Psoas muscle (tissue), 8 donors: Measurements from ENCODE around the gene AOC3. TPM values are rescaled to one million over a fixed set of nuclear protein-coding genes. Genes with fewer than 3 reads are reported as not detected.

Experiments
- ATAC-seq, 4 donors: fragments of 200-7000 bp; cut with Tn5 transposase; one replicate each; pipeline ENCODE4 v1.9.1; 2020; ENCODE audit warnings: moderate library complexity in 3 of 4, mild to moderate bottlenecking in 2 of 4
- DNase-seq, 2 donors: peaks; one replicate each; pipeline ENCODE4 v3.0.0-alpha.2; 2020
- H3K27ac ChIP-seq: fragments of 200-600 bp; one replicate; pipeline ENCODE4 v1.8.0; 2022
- H3K27me3 ChIP-seq, 3 donors: fragments of 200-600 bp in 1 of 3; one replicate each; pipeline versions ENCODE4 v1.6.1 to v1.8.0; 2013 to 2022; ENCODE audit warnings: low read length in 2 of 3, mild to moderate bottlenecking in 2 of 3, moderate library complexity in 1 of 3; ENCODE audit not compliant: insufficient read depth in 3 of 3
- H3K36me3 ChIP-seq, 2 donors: fragments of 200-600 bp in 1 of 2; one replicate each; pipeline versions ENCODE4 v1.6.1 to v1.8.0; 2013 to 2022; ENCODE audit warnings: low read depth in 1 of 2, mild to moderate bottlenecking in 1 of 2, moderate library complexity in 1 of 2; ENCODE audit not compliant: insufficient read depth in 1 of 2
- H3K4me1 ChIP-seq: fragments of 200-600 bp; one replicate; pipeline ENCODE4 v1.8.0; 2022
- H3K4me3 ChIP-seq: fragments of 200-600 bp; one replicate; pipeline ENCODE4 v1.8.0; 2022; ENCODE audit warnings: mild to moderate bottlenecking
- H3K9me3 ChIP-seq: fragments of 200-600 bp; one replicate; pipeline ENCODE4 v1.8.0; 2022
- WGBS, 3 donors: extraction: QIAGEN DNeasy Blood & Tissue Kit; methylation state at CpG; one replicate each; pipeline versions ENCODE4 v1.1.6 to v1.1.7; 2013; 5-methylcytosine and 5-hydroxymethylcytosine counted together
- intact Hi-C, 2 donors: fragments of 100-400 bp; cut with DNase I; formaldehyde crosslinking; loops; one replicate each; pipeline versions ENCODE4 v1.11.0 to v1.14.2; 2022
- polyA plus RNA-seq, 3 donors: library from polyadenylated mRNA; stranded (reverse); fragments of 200-250 nt; gene quantifications; one replicate each; pipeline ENCODE4 v1.2.3, GENCODE V29; 2013
- total RNA-seq, 4 donors: library from RNA; stranded (reverse); fragmentation: NEBNext Ultra II Directional in 2 of 4; extraction: Animal tissue kit (Norgen Biotek cat#: 25700) in 2 of 4; gene quantifications; one replicate each; pipeline versions ENCODE4 v1.2.1 to v1.2.4, GENCODE V29; 2021 to 2023
- TF ChIP-seq, protein P1 (sequence below): fragments of 200-600 bp; IDR thresholded peaks from one replicate; pipeline ENCODE4 v1.8.0; 2022; ENCODE audit warnings: antibody characterized with exemption
- donor health status: healthy with polysubstance abuse.
- donor health status: DM: no; HTN: no; CAD: no; lungs with moderate emphysema.
- donor health status: Bipolar disorder and iron deficiency.
- donor health status: healthy.
- donor health status: DM: yes; HTN: yes; CAD: no.
- donor health status: DM: no; HTN: no; CAD: no.
- donor health status: DM: no; HTN: no; CAD: no.
- donor health status: DM: yes; HTN: yes; CAD: no.

Gene AOC3
- total and polyA plus RNA-seq, 7 donors = 5.8 to 11.8 (median 8.4) TPM

DNA sequence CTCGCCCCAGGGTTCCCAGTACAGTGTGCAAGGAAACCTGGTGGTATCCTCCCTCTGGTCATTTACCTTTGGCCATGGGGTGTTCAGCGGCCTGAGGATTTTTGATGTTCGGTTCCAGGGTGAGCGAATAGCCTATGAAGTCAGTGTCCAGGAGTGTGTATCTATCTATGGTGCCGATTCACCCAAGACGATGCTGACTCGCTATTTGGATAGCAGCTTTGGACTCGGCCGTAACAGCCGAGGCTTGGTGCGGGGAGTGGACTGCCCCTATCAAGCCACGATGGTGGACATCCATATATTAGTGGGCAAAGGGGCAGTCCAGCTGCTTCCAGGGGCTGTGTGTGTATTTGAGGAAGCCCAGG is 5.5 kb upstream of the AOC3 start:
- Histone ChIP-seq H3K36me3 (peaks cover 15 to 54% of the 10 kb centered on the region in 2 donors), H3K4me3 (no peak overlapping the region), H3K27me3 (no peaks in the 10 kb centered on the region), H3K9me3 (no peaks in the 10 kb centered on the region), H3K4me1 (no peaks in the 10 kb centered on the region), H3K27ac (no peak overlapping the region)
- TF ChIP-seq, protein P1, sequence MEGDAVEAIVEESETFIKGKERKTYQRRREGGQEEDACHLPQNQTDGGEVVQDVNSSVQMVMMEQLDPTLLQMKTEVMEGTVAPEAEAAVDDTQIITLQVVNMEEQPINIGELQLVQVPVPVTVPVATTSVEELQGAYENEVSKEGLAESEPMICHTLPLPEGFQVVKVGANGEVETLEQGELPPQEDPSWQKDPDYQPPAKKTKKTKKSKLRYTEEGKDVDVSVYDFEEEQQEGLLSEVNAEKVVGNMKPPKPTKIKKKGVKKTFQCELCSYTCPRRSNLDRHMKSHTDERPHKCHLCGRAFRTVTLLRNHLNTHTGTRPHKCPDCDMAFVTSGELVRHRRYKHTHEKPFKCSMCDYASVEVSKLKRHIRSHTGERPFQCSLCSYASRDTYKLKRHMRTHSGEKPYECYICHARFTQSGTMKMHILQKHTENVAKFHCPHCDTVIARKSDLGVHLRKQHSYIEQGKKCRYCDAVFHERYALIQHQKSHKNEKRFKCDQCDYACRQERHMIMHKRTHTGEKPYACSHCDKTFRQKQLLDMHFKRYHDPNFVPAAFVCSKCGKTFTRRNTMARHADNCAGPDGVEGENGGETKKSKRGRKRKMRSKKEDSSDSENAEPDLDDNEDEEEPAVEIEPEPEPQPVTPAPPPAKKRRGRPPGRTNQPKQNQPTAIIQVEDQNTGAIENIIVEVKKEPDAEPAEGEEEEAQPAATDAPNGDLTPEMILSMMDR = no peak
- intact Hi-C loops = no loop called here
- DNase-seq (no peak), ATAC-seq (no peak)
- 86 to 89% (median 86%) methylated on average over 12 of the region's 12 CpGs for whole genome bisulfite sequencing, 3 donors

DNA sequence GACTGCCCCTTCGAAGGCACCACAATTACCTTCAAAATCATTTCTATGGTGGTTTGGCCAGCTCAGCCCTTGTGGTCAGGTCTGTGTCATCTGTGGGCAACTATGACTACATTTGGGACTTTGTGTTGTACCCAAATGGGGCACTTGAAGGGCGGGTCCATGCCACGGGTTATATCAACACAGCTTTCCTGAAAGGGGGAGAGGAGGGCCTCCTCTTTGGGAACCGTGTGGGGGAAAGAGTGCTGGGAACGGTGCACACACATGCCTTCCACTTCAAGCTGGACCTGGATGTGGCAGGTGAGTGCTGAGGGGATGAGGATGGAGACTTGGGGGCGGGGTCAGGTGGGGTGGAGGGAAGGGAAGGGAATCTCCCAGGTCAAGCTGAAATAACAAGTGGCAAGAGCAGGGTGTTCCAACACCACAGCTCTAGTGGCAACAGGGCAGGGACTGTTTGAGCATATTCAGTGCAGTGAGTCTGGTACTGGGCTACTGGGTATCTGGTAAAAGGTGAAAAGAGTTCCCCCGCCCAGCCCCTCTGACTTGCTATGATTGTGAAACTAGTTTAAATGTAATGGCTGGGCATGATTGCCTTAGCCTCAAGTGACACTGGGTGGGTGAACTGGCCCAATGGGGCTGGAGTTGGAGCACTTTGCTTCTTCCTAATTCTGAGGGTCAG is 4.9 kb upstream of the AOC3 start:
- H3K36me3 ChIP-seq = peaks cover 15 to 49% of the 10 kb centered on the region in 2 donors
- no peaks in the 10 kb centered on the region for H3K9me3 ChIP-seq
- DNase-seq = no peak
- intact Hi-C loops = no loop called here
- H3K27ac ChIP-seq = no peak overlapping the region
- ATAC-seq = peak in 2 of 4 donors; percentile 3 to 21
- H3K27me3 ChIP-seq = no peaks in the 10 kb centered on the region
- WGBS, 3 donors = 75 to 84% (median 76%) methylated on average over 7 of the region's 7 CpGs
- no peak overlapping the region for H3K4me3 ChIP-seq
- H3K4me1 ChIP-seq = no peaks in the 10 kb centered on the region
- TF ChIP-seq, protein P1 = no peak

DNA sequence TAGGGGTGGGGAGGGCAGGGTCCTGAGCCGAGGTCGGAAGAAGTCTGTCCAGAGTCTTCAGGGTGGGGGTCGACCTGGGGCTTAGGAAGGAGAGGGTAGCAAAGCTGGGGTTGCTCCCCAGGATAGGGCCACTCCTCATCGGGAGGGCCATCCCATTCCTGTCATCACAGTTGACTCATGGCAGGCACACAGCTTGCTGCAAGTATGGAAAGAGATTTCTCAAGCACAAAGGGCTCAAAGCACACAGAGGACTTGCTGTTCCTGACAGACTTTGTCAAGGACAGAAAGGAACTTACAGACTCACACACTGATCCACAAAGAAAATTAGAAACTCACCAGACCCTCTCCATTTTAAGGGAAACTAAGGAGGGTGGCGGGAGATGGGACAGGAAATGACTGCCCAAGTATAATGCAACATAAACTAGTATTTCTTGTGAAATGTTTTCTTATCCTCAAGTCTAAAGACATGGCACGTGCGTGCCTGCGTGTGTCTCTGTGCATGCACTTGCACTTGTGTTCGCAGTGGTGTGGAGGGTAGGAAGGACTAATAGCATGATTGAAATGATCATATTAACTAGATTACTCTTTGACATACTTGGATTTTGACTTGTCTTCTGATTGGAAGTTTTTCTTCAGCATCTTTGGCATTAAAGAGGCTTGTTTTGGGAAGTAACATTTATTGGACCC is 4.3 kb upstream of the AOC3 start:
- peak in 1 of 2 donors; percentile 30 for DNase-seq
- intact Hi-C loops = no loop called here

DNA sequence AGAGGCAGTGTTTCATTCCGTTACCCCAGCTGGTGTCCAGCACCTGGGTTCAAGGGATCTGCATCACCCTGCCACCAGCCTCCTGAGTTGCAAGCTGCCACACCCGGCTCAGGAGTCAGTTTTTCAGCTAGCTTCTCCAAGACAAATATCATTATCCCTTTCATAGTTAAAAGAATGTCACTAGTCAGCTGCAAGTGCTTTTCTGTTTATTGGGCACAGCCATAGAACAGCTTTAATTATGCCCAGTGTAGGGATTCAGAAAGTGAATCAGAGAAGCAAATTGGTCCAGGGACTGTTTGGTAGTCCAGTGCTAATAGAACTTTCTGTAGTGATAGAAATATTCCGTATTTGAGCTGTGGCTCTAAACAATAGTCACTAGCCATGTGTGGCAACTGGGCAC is 2.9 kb upstream of the AOC3 start:
- no peak overlapping the region for H3K27ac ChIP-seq
- intact Hi-C loops = no loop called here
- WGBS, 3 donors = 76 to 84% (median 81%) methylated on average over 3 of the region's 3 CpGs
- H3K36me3 ChIP-seq = peaks cover 9 to 28% of the 10 kb centered on the region in 2 donors
- H3K4me3 ChIP-seq = no peak overlapping the region
- no peak for ATAC-seq
- peaks cover 0 to 1% (median 0%) of the 10 kb centered on the region in 3 donors for H3K27me3 ChIP-seq
- DNase-seq = no peak
- H3K9me3 ChIP-seq = no peaks in the 10 kb centered on the region
- H3K4me1 ChIP-seq = no peaks in the 10 kb centered on the region
- TF ChIP-seq, protein P1 = no peak

More for the DNA sequence above, 4.3 kb upstream of the AOC3 start:
- H3K4me1 ChIP-seq = no peaks in the 10 kb centered on the region
- WGBS, 3 donors = 60 to 78% (median 64%) methylated on average over 9 of the region's 9 CpGs
- H3K4me3 ChIP-seq = no peak overlapping the region
- no peaks in the 10 kb centered on the region for H3K27me3 ChIP-seq
- peak in 3 of 4 donors; percentile 52 to 62 (median 60) for ATAC-seq
- H3K36me3 ChIP-seq = peaks cover 11 to 42% of the 10 kb centered on the region in 2 donors
- TF ChIP-seq, protein P1 = no peak
- no peaks in the 10 kb centered on the region for H3K9me3 ChIP-seq
- H3K27ac ChIP-seq = no peak overlapping the region
